ENCODE data around the gene PLSCR1.
"Not testable (repeated sequence)": the region's sequence is repeated elsewhere in the genome, so short reads cannot be mapped to it uniquely, and the experiment has no call there.

The PLSCR1 gene

GRCh38 chr3:146485297-146485696 is 59.1 kb downstream of the PLSCR1 start:
- no peak for DNase-seq (ENCODE audit: extremely low read depth in 1 of 2, low read depth in 1 of 2)

GRCh38 chr3:146476094-146476740 is 68.2 kb downstream of the PLSCR1 start:
- no peak for DNase-seq (ENCODE audit: extremely low read depth in 1 of 2, low read depth in 1 of 2)

- DNase-seq (ENCODE audit: extremely low read depth in 1 of 2, low read depth in 1 of 2) = not testable (repeated sequence)
Observed at GRCh38 chr3:146474976-146475375, 69.4 kb downstream of the PLSCR1 start.

DNA sequence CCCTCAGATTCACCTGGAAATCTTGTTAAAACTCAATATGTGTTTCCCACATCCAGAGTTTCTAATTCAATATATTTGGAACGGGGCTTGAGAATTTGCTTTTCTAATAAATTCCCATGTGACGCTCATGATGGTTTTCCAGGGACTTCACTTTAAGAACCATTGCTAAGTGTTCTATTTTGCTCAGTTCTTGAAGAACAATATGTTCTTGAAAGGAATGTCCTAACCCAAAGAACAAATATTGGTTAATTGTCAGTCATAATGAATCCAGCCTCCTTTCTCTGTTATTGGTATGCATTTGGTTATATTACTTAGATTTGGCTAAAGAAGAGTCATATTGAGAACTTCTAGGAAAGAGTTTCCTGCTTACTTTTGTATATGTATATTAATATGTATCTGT is 70.7 kb downstream of the PLSCR1 start:
- no peak for DNase-seq (ENCODE audit: extremely low read depth in 1 of 2, low read depth in 1 of 2)

- no peak for DNase-seq (ENCODE audit: extremely low read depth in 1 of 2, low read depth in 1 of 2)
Observed at GRCh38 chr3:146472611-146473010, 71.8 kb downstream of the PLSCR1 start.

GRCh38 chr3:146471012-146471411 is 73.4 kb downstream of the PLSCR1 start:
- DNase-seq (ENCODE audit: extremely low read depth in 1 of 2, low read depth in 1 of 2) = no peak

GRCh38 chr3:146470425-146470990 is 73.9 kb downstream of the PLSCR1 start:
- no peak for DNase-seq (ENCODE audit: extremely low read depth in 1 of 2, low read depth in 1 of 2)

DNA sequence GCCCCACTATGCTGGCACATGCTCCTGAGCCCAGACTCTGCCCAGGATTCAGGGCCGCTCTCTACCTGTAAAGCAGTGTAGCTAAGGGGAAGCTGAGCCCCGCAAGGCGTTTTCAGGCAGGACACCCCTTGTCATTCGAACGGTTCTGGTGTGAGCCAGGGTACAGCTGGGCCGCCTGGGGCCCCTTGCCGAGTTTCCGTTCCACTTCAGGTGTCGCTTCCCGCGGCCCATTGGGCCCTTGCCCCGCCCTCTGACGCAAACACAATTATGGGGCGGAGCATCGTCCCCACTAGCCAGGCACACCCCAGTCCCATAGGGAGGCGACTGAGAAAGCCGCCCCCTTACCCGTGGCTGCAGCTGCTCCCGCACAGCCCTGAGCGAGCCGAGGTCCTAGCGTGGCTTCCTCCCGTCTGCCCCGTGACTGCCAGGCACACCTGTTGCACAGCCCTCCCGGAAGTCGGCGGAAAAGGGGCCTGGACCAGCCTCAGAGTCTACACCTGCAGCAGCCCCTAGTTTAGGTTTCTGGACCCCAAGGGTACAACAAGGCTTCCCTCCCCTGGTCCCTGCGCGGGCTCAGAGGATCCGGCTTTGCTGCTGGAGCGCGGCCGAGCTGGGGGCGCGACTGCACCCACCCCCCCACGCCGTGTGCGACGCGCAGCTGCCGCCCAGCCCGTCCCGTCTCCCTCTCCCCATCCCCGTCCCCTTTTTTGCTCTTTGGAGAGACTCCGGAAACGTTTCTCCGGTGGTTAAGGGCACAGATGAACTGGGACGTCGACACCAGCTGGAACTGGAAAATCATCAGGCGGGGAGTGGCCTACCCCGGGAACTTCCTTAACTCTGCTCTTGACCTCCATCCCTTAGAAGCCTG is 75.0 kb downstream of the PLSCR1 start, which contains the start of gene PLSCR2:
Gene PLSCR2, minus strand, starts transcription at position 412 of the 868 bp plus-strand sequence. CDS start 9,657 bp downstream, outside the sequence.
- DNase-seq (ENCODE audit: extremely low read depth in 1 of 2, low read depth in 1 of 2) = peak; percentile 40 to 47

- no peak for DNase-seq (ENCODE audit: extremely low read depth in 1 of 2, low read depth in 1 of 2)
Observed at GRCh38 chr3:146468671-146469149, 75.7 kb downstream of the PLSCR1 start.

GRCh38 chr3:146468234-146468633 is 76.2 kb downstream of the PLSCR1 start:
- DNase-seq (ENCODE audit: extremely low read depth in 1 of 2, low read depth in 1 of 2) = no peak

DNA sequence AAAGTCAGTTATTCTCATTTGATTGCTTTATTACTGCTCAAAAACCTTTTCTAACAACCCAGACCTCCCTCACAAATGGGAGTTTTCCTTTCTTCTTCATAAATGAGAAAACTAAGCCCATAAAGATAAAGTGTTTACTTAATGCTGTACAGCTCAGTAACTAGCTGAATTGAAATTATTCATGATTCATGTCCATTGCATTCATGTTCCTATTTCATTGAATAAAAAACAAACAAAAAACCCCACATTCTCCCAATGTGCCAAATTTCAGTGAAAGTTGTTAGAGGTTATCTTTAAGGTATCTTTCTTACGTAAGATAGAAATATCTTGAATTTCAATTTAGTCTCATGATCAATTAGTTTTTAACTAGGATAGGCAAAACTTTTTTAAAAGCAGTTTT is 77.8 kb downstream of the PLSCR1 start:
- DNase-seq (ENCODE audit: extremely low read depth in 1 of 2, low read depth in 1 of 2) = no peak

DNA sequence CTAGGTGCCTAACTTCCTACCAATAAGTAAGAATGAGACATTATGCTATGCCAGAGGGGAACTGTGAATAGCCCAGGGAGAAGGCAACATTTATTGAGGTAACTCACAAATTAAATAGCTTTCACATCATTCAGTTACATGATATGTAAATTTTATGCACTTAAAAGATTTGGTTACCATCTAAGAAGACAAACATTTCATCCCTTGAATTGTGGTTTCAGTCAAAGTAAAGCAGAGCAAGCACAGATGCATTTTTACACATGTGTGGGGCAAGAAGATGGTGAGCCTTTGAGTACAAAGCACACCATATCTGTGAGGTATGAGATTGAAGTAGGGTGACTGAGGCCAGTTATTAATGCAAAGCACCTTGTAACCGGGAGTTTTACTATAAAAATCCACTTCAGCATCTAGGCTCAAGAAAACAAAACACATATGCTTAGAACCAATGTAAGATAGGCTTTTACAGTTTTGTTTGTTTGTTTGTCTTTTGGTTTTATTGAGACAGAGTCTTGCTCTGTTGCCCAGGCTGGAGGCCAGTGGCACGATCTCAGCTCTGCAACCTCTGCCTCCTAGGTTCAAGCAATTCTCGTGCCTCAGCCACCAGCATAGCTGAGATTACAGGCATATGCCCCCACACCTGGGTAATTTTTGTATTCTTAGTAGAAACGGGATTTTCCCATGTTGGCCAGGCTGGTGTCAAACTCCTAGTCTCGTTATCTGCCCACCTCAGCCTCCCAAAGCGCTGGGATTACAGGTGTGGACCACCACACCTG is 78.5 kb downstream of the PLSCR1 start:
- no peak for DNase-seq (ENCODE audit: extremely low read depth in 1 of 2, low read depth in 1 of 2)

All from stimulated activated CD8-positive, alpha-beta memory T cell treated with anti-CD3 and anti-CD28 coated beads, Interleukin-7, amount 100 ng/mL, for 48 hours (primary cell).